B cell (primary cell): ENCODE results near the gene PDE4B. TPM values are rescaled to one million over a fixed set of nuclear protein-coding genes. Genes with fewer than 3 reads are reported as not detected.

ENCODE experiments used
- ATAC-seq: fragments of 200-7000 bp; cut with Tn5 transposase; one replicate; pipeline ENCODE4 v1.10.0; 2021; ENCODE audit warnings: low read depth, mild to moderate bottlenecking, moderate number of reproducible peaks, moderate library complexity
- CTCF ChIA-PET: fragments of 350-600 bp; sonication (Branson Sonifier 250); formaldehyde crosslinking; loops from one replicate; lab custom pipeline; 2021; ENCODE audit warnings: antibody characterized with exemption, inconsistent platforms; lab: Charles Lee
- POLR2A ChIA-PET: fragments of 350-600 bp; sonication (Branson Sonifier 250); formaldehyde crosslinking; loops from one replicate; lab custom pipeline; 2021; ENCODE audit warnings: antibody characterized with exemption; lab: Charles Lee
- DNase-seq: peaks from one replicate; pipeline ENCODE4 v3.0.0; 2013
- H2AFZ ChIP-seq: 2 replicates; pipeline ENCODE4 v1.6.1; 2012; ENCODE audit warnings: mild to moderate bottlenecking, low read depth, low read length; ENCODE audit not compliant: insufficient read depth, poor library complexity, severe bottlenecking
- H3K27ac ChIP-seq, 2 donors: 1 replicate in 1 of 2; 2 replicates in 1 of 2; pipeline ENCODE4 v1.5.1; 2012 to 2013; ENCODE audit warnings: low read length in 2 of 2, mild to moderate bottlenecking in 2 of 2, moderate library complexity in 1 of 2
- H3K27me3 ChIP-seq, 4 experiments: fragments of 200-600 bp in 1 of 4; sonication (generic) in 1 of 4; replicated peaks in 1 of 4; 1 replicate in 2 of 4; 2 replicates in 2 of 4; pipeline versions ENCODE4 v1.6.1 to v1.7.0; 2013 to 2016; ENCODE audit warnings: low read length in 3 of 4, mild to moderate bottlenecking in 2 of 4, mixed read lengths in 1 of 4, moderate library complexity in 1 of 4; ENCODE audit not compliant: insufficient read depth in 4 of 4, control insufficient read depth in 3 of 4; ENCODE audit errors: control extremely low read depth in 1 of 4
- H3K36me3 ChIP-seq, 2 experiments: replicated peaks in 1 of 2; 1 replicate in 1 of 2; 2 replicates in 1 of 2; pipeline versions ENCODE4 v1.6.1 to v1.7.1; 2013; ENCODE audit warnings: low read length in 1 of 2; ENCODE audit not compliant: insufficient read depth in 2 of 2, control insufficient read depth in 1 of 2; ENCODE audit errors: control extremely low read depth in 1 of 2, extremely low read depth in 1 of 2
- H3K4me1 ChIP-seq, 2 donors: fragments of 200-600 bp in 1 of 2; sonication (generic) in 1 of 2; 1 replicate in 1 of 2; 2 replicates in 1 of 2; pipeline versions ENCODE4 v1.5.1 to v1.6.1; 2013 to 2017; ENCODE audit warnings: low read length in 2 of 2; ENCODE audit not compliant: control insufficient read depth in 2 of 2, insufficient read depth in 2 of 2
- H3K4me2 ChIP-seq: replicated peaks from 2 replicates; pipeline ENCODE3; 2012; ENCODE audit warnings: mild to moderate bottlenecking, low read depth, low read length; ENCODE audit not compliant: poor library complexity, severe bottlenecking
- H3K4me3 ChIP-seq, 5 experiments: fragments of 200-600 bp in 1 of 5; sonication (generic) in 1 of 5; 1 replicate in 3 of 5; 2 replicates in 2 of 5; pipeline versions ENCODE4 v1.5.1 to v1.7.0; 2011 to 2016; ENCODE audit warnings: low read length in 4 of 5, mild to moderate bottlenecking in 4 of 5, low read depth in 2 of 5, control low read depth in 1 of 5, moderate library complexity in 1 of 5; ENCODE audit not compliant: insufficient read depth in 1 of 5; ENCODE audit errors: control extremely low read depth in 1 of 5, extremely low read depth in 1 of 5
- H3K79me2 ChIP-seq: fragments of 200-600 bp; sonication (generic); one replicate; pipeline ENCODE4 v1.6.0; 2016; ENCODE audit warnings: low read length; ENCODE audit not compliant: control insufficient read depth, insufficient read depth
- H3K9ac ChIP-seq: fragments of 200-600 bp; sonication (generic); 2 replicates; pipeline ENCODE4 v1.6.1; 2017; ENCODE audit warnings: mild to moderate bottlenecking, low read length, moderate library complexity
- H3K9me3 ChIP-seq, 3 donors: one replicate each; pipeline versions ENCODE4 v1.6.1 to v1.7.1; 2013; ENCODE audit warnings: low read length in 2 of 3; ENCODE audit not compliant: control insufficient read depth in 2 of 3, insufficient read depth in 1 of 3; ENCODE audit errors: control extremely low read depth in 1 of 3
- H4K20me1 ChIP-seq: 2 replicates; pipeline ENCODE4 v1.6.0; 2012; ENCODE audit warnings: mild to moderate bottlenecking, low read length; ENCODE audit not compliant: insufficient read depth, control insufficient read depth, poor library complexity, severe bottlenecking
- H3K27ac Mint-ChIP-seq: one replicate; pipeline ENCODE4 v1.8.0; 2021; ENCODE audit warnings: mixed read lengths
- H3K27me3 Mint-ChIP-seq: one replicate; pipeline ENCODE4 v1.8.0; 2021; ENCODE audit warnings: mixed read lengths
- H3K4me1 Mint-ChIP-seq: one replicate; pipeline ENCODE4 v1.8.0; 2021; ENCODE audit warnings: mixed read lengths
- H3K4me3 Mint-ChIP-seq: one replicate; pipeline ENCODE4 v1.8.0; 2021; ENCODE audit warnings: mixed read lengths
- H3K9me3 Mint-ChIP-seq: one replicate; pipeline ENCODE4 v1.8.0; 2022; ENCODE audit warnings: mixed read lengths; ENCODE audit not compliant: insufficient read depth
- EZH2 ChIP-seq: IDR thresholded peaks from 2 replicates; pipeline ENCODE4 v1.6.1; 2012; ENCODE audit warnings: borderline replicate concordance, low read depth, mild to moderate bottlenecking, moderate library complexity, low read length; ENCODE audit not compliant: insufficient read depth, poor library complexity, severe bottlenecking
- WGBS: methylation state at CpG from one replicate; pipeline ENCODE4 v1.1.5; 2013; ENCODE audit warnings: missing lambda C conversion rate; ENCODE audit not compliant: insufficient coverage; 5-methylcytosine and 5-hydroxymethylcytosine counted together
- intact Hi-C: fragments of 100-400 bp; cut with micrococcal nuclease; formaldehyde crosslinking; loops from one replicate; pipeline ENCODE4 v1.10.0; 2022
- polyA plus RNA-seq: library from polyadenylated mRNA; depleted of rRNA; stranded (reverse); fragments of >200 nt; gene quantifications from 2 replicates; pipeline ENCODE4 v1.2.3, GENCODE V29; 2012
- total RNA-seq, 2 donors: library from RNA; stranded (reverse); fragments of 120-200 nt in 1 of 2; gene quantifications; 1 replicate in 1 of 2; 2 replicates in 1 of 2; pipeline versions ENCODE4 v1.2.3 to v1.2.4, GENCODE V29; 2013 to 2022
- TF ChIP-seq, protein P1 (sequence below): fragments of 200-600 bp; IDR thresholded peaks from one replicate; pipeline ENCODE4 v1.8.0; 2022; ENCODE audit warnings: antibody characterized with exemption, mild to moderate bottlenecking

The PDE4B gene
- total and polyA plus RNA-seq, 2 donors (not counting 1 experiment from before 2014, with no cell fraction given), result 63.7 to 242 TPM

DNA sequence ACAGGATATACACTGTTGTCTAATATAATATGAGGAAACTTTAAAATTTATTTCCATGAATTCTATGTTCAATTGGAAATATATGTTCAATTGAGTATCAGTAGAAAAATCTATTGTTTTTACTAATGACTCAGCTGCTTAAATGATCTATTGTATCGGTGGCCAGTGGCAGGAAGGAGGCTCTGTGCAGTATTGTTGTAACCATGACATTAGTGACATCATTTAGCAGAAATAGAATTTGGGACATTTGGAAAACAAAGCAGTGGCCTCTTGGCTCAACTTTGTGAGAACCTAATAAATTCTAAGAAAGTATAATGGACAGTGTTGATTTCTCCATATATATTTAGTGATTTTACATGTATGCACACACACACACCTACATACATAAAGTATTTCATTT lies 257.4 kb downstream of the PDE4B start:
- DNase-seq (no peak), ATAC-seq (no peak)
- no peak overlapping the region for H3K9ac ChIP-seq
- no peaks in the 10 kb centered on the region for H4K20me1 ChIP-seq
- peaks cover 14% of the 10 kb centered on the region for H3K27me3 Mint-ChIP-seq
- TF ChIP-seq, protein P1, sequence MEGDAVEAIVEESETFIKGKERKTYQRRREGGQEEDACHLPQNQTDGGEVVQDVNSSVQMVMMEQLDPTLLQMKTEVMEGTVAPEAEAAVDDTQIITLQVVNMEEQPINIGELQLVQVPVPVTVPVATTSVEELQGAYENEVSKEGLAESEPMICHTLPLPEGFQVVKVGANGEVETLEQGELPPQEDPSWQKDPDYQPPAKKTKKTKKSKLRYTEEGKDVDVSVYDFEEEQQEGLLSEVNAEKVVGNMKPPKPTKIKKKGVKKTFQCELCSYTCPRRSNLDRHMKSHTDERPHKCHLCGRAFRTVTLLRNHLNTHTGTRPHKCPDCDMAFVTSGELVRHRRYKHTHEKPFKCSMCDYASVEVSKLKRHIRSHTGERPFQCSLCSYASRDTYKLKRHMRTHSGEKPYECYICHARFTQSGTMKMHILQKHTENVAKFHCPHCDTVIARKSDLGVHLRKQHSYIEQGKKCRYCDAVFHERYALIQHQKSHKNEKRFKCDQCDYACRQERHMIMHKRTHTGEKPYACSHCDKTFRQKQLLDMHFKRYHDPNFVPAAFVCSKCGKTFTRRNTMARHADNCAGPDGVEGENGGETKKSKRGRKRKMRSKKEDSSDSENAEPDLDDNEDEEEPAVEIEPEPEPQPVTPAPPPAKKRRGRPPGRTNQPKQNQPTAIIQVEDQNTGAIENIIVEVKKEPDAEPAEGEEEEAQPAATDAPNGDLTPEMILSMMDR, result no peak
- TF ChIP-seq EZH2, result no peak
- no peaks in the 10 kb centered on the region for H3K79me2 ChIP-seq
- 100% methylated on average over 1 of the region's 1 CpG for WGBS
- no peaks in the 10 kb centered on the region for H3K9me3 ChIP-seq
- intact Hi-C loops, result no loop called here
- CTCF ChIA-PET, result no interaction called here
- no peak overlapping the region for H3K27ac Mint-ChIP-seq
- no peaks in the 10 kb centered on the region for H3K4me1 ChIP-seq
- H3K27me3 ChIP-seq, result no peaks in the 10 kb centered on the region
- H3K4me1 Mint-ChIP-seq, result no peaks in the 10 kb centered on the region
- H3K36me3 ChIP-seq, result no peaks in the 10 kb centered on the region
- no peak overlapping the region for H3K4me3 ChIP-seq
- H3K4me3 Mint-ChIP-seq, result no peak overlapping the region
- no peak overlapping the region for H2AFZ ChIP-seq
- H3K27ac ChIP-seq, result no peak overlapping the region
- H3K4me2 ChIP-seq, result no peak overlapping the region
- POLR2A ChIA-PET, result no interaction called here
- no peaks in the 10 kb centered on the region for H3K9me3 Mint-ChIP-seq

DNA sequence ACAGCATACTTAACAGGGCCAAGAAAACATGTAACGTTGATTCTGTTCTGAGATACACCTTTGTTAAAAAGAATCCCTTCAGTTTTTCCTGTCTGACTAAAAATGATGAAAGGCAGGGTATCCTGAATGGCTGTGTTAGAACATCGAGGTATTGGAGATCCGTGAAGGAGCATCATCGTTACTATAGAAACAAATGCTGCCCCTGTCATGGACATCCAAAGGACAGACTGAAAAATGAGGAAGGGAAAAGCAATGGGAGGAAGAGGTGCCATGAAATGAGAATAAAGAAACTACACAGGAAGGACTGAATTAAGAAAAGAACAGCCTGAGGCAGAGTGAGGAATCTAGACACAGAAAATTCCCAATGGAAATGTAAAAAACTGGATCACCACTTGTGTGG lies 257.9 kb downstream of the PDE4B start:
- Histone ChIP-seq H3K4me1 (no peaks in the 10 kb centered on the region), H3K4me2 (no peak overlapping the region), H3K36me3 (no peaks in the 10 kb centered on the region), H3K79me2 (no peaks in the 10 kb centered on the region), H3K27ac (no peak overlapping the region), H2AFZ (no peak overlapping the region), H3K27me3 (no peaks in the 10 kb centered on the region), H3K9ac (no peak overlapping the region), H3K4me3 (no peak overlapping the region), H4K20me1 (no peaks in the 10 kb centered on the region), H3K9me3 (no peaks in the 10 kb centered on the region)
- DNase-seq, result no peak
- intact Hi-C loops, result no loop called here
- ChIA-PET POLR2A (no interaction called here), CTCF (no interaction called here)
- no peaks in the 10 kb centered on the region for H3K9me3 Mint-ChIP-seq
- ATAC-seq, result no peak
- H3K27ac Mint-ChIP-seq, result no peak overlapping the region
- TF ChIP-seq EZH2, result no peak
- TF ChIP-seq, protein P1, result no peak
- H3K4me3 Mint-ChIP-seq, result no peak overlapping the region
- WGBS, result 96% methylated on average over 4 of the region's 4 CpGs
- peaks cover 12% of the 10 kb centered on the region for H3K27me3 Mint-ChIP-seq
- H3K4me1 Mint-ChIP-seq, result no peaks in the 10 kb centered on the region
